AG10803 (cell line): Measurements from ENCODE around the gene DDX31.
A peak's percentile ranks its signal among the peaks of the same experiment; 100 is the strongest.

Experiments used
- DNase-seq: peaks from one replicate; pipeline ENCODE4 v3.0.0; 2010; ENCODE audit warnings: low read depth
- H3K4me3 ChIP-seq: 2 replicates; pipeline ENCODE4 v1.5.1; 2011; ENCODE audit warnings: mild to moderate bottlenecking, low read length, control low read depth
- TF ChIP-seq, protein P1 (sequence below): conservative IDR thresholded peaks from 2 replicates; pipeline ENCODE4 v1.5.1; 2011; ENCODE audit warnings: mild to moderate bottlenecking, low read length, control low read depth, inconsistent platforms

The DDX31 gene

DNA sequence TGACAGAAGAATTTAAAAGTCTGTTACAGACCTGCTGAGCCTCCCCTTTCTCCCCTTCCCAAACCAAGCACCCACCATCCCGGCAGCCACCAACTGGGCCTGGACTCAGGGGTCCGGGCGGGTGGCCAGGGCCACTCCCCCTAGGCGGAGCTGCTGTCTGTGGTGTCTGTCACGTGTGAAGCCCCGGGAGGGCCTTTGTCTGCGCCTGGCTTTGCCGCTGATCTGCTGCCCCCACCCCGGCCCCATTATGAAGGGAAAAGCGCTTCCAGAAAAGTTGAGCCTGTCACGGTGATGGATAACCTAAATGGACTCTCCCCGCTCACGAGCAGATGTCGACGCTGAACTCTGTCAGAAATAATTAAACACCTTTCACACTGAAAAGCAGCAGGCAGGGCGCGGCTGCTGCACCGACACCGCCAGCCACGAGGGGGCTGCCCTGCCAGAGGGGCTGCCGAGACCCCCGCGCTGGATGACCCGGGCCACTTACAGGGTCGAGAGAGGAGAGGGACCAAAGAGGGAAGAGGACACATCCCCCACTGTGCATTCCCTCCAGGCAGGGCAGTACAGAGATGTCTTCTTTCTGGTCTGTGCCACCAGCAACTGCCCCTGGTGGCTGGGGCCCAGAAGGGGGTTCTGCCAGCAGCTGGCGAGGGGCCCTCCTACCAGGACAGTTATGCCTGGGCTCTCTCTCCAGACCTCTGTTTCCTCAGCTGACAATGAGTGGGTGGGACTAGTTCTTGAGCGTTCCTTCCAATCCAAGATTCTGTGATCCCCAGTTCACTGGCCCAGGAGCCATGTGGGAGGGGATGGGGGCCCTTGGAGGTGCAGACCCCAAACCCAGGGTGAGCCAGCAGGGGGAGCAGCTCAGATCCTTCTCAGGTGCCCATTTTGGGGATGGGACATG, 123.4 kb downstream of the DDX31 start:
- no peak overlapping the region for H3K4me3 ChIP-seq
- TF ChIP-seq, protein P1, sequence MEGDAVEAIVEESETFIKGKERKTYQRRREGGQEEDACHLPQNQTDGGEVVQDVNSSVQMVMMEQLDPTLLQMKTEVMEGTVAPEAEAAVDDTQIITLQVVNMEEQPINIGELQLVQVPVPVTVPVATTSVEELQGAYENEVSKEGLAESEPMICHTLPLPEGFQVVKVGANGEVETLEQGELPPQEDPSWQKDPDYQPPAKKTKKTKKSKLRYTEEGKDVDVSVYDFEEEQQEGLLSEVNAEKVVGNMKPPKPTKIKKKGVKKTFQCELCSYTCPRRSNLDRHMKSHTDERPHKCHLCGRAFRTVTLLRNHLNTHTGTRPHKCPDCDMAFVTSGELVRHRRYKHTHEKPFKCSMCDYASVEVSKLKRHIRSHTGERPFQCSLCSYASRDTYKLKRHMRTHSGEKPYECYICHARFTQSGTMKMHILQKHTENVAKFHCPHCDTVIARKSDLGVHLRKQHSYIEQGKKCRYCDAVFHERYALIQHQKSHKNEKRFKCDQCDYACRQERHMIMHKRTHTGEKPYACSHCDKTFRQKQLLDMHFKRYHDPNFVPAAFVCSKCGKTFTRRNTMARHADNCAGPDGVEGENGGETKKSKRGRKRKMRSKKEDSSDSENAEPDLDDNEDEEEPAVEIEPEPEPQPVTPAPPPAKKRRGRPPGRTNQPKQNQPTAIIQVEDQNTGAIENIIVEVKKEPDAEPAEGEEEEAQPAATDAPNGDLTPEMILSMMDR: peak; percentile 15
- DNase-seq: no peak

DNA sequence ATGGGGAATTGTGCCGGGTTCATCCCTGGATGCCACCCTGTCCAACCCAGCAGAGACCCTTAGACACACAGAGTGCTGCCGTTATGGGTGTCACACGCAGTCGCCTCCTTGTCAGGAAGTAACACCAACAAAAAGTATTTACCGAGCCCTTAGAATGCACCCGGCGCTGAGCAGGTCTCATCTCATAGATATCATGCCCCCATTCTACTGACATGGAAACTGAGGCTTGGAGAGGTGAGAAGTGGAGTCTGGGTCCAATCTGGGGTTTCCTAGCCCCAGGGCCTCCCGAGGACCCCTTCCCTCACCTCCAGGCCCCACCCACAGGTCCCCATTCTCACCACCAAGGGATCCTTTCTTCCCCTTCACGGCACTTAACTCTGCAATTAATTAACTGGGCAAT, 124.2 kb downstream of the DDX31 start:
- H3K4me3 ChIP-seq: no peak overlapping the region
- TF ChIP-seq, protein P1: no peak

DNA sequence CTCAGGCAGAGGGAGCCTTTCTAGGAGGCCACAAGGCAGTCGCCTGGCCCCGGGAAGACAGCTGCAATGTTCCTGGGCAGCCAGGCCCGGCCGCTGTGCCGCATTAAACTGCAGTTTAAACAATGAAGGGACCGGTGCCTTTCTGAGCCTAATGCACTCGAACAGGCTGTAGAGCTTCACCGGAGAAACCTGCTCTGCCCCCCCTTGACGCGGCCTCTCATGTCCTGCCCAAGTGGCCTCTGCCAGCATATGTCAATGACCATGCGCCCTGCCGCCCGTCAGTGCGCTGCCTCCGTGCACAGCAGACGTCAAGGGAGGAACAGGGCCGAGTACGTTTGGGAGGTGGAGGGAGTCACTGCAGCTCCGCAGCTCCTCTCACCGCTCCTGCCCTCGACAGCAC, 125.8 kb downstream of the DDX31 start:
- TF ChIP-seq, protein P1: no peak
- DNase-seq: no peak
- H3K4me3 ChIP-seq: no peak overlapping the region

More for the DNA sequence above, 124.2 kb downstream of the DDX31 start:
- no peak for DNase-seq

DNA sequence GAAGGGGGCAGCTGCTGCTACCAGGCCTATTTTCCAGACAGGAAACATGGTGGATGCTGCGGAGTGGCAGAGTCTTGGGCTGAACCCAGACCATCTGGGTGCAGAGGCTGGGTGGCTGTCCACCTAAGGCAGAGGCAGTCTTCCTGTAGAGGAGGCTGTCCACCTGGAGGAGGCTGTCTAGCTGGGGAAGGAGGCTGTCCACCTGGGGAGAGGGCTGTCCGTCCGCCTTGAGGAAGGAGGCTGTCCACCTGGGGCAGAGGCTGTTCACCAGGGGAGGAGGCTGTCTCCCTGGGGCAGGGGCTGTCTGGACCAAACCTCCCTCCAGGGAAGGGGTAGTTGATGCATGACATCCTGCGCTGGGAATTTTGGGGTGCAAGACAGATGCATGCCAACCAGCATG, 126.5 kb downstream of the DDX31 start:
- no peak for DNase-seq
- TF ChIP-seq, protein P1: no peak
- H3K4me3 ChIP-seq: no peak overlapping the region
